NCI-H2029 (cell line): ENCODE measurements around the gene PBOV1.
"Not testable (repeated sequence)": the region's sequence is repeated elsewhere in the genome, so short reads cannot be mapped to it uniquely, and the experiment has no call there.

ENCODE experiments used
- DNase-seq: peaks from one replicate; lab custom pipeline; 2025; lab: John Stamatoyannopoulos, UW

The PBOV1 gene

DNA sequence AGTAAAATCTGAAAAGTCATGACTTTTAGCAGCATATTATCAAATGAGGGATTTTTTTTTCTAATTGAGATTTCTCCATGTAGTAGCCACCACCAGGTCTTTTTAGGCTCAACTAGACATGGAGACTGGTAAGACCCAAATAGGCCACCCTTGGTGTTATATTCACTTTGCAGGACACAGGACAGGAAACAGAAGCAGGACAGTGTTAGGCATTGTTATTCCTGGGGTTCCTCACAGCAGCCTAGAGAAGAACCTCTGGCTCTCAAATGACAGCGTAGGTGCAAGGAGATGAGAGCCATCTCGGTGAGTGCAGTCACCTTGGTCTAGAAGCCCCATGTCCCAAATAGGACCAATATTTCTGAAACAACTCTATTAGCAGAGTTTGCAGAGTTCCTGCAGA, 19.2 kb upstream of the PBOV1 start:
- no peak for DNase-seq

DNA sequence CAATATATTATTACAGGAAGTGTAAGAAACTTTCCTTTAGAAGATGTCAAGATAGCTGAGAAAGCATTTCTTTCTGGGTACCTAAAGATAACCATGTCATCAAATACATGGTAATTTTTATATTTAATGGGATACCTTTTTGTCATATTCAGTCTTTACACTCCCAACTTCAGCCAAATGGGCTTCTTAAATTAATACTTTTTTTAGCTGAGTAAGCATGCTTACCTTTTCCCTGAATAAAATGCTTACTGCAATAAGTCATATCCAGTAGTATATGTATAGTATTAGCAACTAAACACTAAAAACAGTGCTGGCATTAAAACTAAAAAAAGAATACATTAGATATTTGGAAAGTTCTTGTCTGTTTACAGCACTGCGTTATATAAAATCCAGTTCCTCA, 17.4 kb upstream of the PBOV1 start:
- no peak for DNase-seq

DNA sequence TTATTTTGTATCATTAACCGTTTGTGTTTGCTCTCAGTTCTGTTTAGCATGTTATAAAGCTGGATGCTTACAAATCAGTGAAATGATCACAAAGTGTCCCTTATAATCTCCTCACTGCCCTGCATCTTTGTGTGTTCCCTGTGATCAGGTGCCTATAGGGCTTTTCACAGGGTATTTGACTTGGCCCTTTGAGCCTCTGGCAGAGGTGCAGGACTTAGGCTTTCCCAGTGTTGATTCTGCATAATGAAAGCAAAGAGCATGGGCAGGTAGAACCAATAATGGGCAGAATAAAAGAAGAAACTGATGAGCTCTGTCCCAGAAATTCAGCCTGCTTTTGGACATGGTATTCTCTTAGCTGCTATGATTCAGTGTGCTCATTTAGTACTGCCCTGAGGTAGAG, 16.9 kb upstream of the PBOV1 start:
- no peak for DNase-seq

DNA sequence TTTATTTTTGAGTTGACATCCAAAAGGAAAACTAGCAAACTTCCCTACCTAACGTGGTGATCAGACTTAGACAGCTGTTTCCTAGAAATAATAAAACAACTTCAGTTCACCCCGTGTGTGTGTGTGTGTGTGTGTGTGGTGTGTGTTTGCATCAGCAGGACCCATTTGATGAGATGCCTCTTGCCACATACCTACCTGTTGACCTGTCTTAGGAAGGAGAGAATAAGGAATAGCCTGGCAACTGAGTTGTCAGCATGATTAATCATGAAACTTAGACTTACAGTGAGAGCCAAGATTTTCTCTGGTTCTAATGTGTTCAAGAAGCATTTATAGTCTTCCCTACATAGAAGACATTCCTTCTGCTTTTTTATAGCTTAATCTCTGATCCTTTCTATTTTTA, 16.1 kb upstream of the PBOV1 start:
- no peak for DNase-seq

DNA sequence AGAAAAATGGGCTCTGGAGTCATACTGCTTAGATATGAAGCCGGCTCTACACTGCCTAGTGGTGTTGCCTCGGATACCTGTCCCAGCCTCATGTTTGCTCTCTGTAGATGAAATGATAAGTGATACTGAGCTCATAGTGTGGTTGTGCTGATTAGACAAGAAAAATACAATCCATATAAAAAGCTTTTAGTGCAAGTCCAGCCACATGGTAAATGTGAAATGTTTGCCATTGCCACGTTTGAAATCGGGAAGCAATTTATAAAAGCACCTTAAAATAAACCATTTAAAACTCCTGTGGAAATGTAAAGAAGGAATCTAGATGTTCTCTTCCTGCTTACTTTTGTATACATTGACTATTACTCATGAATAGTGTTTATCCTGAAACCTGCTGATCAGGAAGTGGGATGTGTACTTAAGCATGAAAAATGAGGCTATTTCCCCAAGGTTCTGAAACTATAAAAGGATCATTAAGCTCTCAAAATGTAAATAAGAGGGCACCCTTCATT, 13.1 kb upstream of the PBOV1 start:
- peak; percentile 66 for DNase-seq

DNA sequence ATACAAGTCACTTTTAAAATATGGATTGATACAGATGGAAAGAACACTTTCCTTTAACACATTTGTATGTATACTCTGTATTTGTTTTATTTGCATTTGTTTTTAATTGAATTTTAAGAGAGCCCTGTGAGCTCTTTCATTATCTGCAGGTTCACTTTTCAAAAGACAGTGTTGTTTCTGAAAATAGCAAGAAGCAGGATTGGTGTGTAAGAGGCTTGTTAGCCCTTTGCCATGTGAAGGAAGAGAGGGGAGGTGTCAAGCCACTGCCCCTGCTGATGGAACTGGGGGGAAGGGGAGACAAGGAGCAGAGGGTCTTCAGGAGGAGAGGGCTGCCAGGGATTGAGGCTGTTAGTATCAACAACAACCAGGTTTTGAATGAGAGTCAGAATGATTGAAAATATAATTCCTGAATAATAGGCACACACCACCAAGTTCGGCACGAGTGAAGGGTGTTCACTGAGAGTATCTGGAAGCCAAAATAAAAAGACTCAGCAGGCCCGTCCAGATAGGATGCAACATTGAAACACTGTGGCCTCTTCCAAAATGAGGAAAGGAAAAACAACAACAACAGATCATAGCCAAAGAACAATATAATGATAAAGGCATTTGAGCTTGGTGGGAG, 12.6 kb upstream of the PBOV1 start:
- DNase-seq: no peak

DNA sequence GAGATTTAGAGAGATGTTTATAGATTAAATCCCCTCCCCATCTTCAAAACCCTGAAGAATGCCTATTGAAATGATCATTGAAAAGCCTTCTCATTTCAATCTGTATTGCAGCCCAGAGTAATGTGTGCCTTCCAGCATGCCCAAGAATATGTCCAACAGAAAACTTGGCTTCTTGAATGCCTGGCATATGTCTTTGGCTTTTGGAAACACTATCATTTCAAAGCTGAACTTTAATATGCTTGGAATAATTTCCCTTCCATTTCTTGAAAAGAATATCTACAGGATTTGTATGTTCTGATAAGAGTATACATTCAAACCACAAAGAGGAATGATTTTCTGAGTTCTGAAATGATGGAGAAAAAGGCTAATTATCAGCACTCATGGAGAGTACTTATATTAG, 11.9 kb upstream of the PBOV1 start:
- DNase-seq: no peak

DNA sequence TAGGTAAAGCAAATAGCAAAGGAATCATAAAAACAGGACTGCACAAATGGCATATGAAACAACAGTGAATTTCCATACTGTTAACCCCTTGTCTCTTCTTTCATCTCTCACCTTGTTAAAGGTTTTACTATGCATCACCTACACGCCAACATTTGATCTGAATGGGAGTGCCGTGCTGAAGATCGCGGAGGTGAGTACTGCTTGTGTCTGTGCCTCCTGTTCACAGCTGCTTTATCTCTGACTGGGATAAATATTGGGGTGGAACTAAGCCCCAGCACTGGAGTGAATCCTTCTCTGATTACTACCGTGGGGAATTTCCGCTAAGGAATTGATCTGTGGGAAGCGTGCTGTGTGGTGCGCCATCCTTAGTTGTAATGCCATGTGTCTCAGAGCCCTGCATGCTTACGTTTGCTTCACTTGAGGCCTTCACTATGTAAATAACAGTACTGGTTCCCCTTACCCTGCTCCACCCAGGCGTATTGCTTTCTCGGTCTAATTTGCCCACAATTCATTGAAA, 11.4 kb upstream of the PBOV1 start:
- DNase-seq: no peak

DNA sequence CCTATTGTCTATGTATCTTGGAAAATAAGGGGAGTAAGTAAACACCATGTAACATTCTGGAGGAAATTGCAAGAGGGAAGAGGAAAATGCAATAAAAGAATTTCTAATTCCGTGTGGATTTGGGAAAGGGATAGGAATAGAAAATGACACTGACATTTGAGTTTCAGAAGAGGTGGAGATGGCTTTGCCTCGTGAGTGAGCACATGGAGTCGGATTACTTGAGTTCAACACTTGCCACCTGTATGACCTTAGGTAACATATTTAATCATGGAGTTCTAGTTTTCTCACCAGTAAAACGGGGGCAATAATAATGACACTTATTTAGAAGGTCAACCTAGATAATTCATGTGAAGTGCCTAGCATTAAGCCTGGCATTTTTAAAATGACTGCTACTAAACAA, 10.8 kb upstream of the PBOV1 start:
- DNase-seq: no peak

DNA sequence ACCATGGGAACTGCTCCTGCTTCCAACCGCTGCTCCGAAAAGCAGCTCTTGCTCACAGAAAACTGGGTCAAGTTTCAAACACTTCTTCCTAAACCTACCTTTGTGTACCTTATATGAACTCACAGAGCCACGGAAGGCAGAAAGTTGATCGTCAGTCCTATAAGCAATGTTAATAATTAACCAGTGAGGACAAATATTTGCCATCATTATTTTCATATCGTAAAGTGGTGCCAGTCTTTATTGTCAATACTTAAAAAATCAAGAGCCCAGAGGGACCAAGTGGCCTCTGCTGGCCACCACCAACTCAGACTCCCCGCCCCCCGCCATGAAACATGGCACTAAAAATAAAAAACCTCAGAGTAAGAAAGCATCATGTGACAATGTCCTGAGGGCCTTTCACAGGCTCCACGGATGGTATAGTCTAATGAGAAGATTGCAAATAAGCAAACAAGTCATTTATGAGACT, 9.1 kb upstream of the PBOV1 start:
- DNase-seq: peak; percentile 36

DNA sequence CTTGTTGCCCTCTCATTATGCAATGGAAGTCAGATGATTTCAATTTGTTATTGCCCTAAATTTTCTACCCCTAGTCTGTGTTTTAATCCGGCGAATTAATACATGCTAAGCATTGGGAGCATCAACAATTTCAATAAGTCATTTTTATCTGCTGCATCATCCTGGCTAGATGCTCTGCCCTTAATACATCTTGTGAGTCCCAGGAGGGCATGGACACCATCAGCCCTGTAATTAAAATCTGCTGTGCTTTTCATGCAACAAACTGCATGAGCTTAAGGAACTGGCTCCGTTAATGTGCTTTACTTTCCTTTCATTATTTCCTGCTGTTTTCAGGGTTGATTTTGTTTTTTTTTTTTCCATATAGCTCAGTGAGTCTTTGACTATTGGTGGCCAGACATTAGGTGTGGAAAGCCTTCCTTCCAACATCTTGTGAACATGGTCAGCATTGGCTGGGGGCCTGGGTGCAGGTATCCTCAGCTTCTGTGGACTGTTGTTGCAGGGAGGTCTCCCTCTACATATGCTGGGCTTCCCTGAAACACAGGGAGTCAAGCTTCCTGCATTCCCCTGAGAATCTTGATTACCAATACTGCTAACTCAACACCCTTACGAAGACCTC, 8.5 kb upstream of the PBOV1 start:
- no peak for DNase-seq

DNA sequence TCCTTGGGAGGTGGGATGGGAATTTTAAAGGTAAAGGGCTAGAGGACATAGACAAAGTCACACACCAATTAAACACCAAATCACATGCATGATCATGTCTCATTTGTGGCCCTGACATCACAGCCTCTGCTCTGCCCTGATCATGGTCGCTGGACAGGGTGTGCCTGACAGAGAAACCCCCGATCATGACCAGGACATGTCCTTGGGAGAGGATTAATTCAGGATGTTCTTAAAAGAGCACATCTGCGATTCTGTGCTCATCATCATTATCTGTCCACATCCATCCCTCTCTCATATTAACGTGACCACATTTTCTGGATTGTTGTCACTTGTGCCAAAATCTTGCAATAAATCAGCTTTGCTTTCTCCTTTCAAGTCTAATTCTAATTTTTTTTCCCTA, 7.7 kb upstream of the PBOV1 start:
- no peak for DNase-seq

DNA sequence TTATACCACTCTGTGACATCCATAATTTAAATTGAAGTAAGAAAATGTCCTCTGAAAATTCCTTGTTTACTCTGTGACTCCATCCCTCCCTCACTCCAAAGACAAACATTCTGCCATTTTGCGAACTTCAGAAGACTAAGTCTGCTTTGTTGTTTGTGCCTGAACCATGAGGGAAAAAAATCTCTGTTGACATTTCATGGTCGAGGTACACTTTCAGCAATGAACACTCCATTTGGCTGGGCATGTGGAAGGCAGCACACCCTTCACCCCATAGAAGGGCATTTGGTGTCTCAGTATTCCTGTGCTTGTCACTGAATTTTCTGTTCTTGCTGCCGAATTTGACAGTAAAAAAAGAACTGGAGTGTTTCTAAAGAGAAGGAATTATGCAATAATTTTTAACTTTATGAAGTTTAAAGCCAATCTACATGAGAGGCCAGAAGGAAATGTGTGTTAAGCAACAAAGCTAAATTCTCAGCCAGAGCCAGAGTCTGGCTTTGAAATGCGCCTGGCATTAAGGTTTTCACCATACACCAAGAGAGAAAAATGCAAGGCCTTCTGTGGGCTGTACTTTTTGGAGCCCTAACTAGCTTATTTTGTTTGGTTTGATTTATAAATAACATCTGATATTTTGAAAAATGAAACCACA, 4.7 kb upstream of the PBOV1 start:
- no peak for DNase-seq

DNA sequence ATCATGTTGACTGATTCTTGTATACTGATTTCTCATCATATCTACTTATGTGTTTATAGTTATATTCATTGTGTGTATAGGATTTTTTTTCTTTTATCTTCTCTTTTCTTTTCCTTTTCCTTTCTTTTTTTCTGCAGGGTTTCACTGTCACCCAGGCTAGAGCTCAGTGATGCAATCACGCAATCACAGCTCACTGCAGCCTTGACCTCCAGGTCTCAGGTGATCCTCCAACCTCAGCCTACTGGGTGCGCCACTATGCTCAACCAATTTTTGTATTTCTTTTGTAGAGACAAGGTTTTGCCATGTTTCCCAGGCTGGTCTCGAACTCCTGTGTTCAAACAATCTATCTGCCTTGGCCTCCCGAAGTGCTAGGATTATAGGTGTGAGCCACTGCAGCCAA, 1.6 kb upstream of the PBOV1 start:
- no peak for DNase-seq

DNA sequence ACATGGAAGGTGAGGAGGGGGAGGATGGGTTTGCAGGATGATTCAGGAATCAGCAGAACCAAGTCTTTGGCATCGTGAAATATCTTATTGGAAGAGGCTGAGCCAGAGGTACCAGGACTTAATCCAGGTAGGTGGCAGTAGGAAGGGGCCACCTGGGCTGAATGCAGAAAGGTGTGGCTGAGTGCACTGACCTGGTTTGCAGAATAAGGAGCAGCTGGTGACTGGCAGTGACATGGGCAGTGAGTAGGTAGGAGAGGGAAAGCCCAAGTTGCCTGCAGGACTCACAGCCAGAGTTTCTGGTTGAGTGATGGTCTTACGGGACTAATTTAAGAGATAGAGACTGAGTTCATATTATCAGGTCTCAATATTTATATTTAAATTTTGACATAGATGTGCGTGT, 1.1 kb upstream of the PBOV1 start:
- no peak for DNase-seq

DNA sequence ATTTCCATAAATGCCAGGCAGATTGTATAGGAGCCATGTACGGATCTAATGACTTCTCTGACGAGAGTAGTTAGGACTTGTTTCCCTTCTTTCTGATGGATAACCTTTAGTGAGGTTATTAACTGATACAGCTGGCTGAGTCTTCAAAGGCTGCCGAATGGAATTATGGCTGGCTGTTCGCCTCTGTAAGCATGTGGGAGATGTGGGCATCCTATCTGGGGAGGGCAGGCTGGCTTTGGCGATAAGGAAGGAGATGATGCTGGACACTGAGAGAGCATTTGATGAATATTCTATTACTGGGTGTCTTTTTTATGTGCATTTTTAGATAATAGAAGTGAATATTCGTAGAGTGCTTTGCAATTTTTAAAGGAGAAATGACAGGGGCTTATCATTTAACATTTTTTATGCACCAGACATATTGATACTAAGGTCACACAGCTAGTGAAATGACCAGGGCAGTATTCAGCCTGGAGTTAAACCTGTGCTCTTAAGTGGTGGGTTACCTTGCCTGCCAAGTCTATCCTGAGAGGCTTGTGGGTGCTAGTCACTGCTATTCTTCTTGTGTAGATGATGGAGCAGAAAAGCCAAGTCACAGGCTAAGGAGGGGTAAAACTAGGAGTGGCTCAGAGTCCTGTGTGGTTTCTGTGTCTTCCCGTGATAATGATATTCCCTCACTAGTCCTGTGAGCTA, 3.1 kb downstream of the PBOV1 start:
- DNase-seq: no peak

DNA sequence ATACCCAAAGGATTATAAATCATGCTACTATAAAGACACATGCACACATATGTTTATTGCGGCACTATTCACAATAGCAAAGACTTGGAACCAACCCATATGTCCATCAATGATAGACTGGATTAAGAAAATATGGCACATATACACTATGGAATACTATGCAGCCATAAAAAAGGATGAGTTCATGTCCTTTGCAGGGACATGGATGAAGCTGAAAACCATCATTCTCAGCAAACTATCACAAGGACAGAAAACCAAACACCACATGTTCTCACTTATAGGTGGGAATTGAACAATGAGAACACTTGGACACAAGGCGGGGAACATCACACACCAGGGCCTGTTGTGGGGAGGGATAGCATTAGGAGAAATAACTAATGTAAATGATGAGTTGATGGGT, 5.8 kb downstream of the PBOV1 start:
- DNase-seq: not testable (repeated sequence)

DNA sequence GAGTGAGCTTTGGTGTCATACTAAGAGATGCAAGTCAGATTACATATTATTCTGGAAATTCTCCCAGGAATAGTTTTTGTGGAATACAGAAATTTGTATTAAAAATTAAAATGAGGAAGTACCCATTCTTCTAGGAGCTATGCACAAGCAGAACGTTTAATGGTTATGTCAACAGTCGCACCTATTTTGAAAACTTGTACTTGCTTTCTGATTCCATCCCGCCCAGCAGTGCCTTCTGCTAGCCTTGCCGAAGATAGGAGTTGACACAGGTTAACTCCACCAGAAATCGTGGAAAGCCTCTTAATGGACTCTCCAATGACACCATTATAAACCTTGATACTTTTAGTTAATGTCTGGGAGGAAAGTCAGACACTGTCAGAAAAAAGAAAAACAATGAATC, 6.7 kb downstream of the PBOV1 start:
- no peak for DNase-seq

DNA sequence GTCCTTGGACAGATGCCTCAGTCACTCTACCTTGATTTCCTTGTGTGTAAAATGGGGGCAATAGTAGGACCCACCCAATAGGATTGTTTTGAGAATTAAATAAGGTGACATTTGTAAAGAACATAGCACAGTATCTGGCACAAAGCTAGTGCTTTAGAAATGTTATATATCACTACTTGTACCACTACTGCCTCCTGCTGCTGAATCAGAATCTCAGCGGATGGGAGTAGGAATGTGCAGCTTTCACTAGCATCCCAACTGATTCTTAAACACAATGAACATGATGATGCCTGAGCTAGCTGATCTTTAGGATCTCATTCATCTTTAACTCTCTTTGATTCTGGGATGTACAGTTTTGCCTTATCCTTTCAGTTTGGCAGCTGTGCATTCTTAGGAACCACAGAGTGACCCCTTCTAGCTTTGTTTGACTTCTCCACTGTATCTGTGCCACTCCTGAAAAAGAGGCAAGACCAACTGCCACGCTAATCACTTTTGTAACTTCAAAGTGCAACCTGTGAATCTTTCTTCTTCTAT, 7.2 kb downstream of the PBOV1 start:
- DNase-seq: no peak

DNA sequence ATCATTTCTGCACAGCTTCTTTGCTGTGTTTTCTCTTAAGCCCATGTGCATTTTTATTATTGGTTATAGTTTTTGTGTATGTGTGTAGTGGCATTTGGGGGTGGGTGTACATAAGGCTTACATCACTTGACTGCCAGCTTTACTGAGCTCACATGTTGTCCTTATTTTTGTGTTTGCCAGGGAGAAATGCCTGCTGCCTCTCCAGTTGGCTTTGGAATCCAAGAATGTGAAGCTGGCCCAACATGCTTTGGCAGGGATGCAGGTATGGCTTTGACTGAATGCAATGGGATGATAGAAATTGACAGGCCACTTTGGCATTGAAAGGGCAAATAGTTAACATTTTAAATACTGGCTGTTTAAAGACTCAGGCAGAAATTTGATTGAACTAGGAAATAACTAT, 11.4 kb downstream of the PBOV1 start:
- DNase-seq: no peak

DNA sequence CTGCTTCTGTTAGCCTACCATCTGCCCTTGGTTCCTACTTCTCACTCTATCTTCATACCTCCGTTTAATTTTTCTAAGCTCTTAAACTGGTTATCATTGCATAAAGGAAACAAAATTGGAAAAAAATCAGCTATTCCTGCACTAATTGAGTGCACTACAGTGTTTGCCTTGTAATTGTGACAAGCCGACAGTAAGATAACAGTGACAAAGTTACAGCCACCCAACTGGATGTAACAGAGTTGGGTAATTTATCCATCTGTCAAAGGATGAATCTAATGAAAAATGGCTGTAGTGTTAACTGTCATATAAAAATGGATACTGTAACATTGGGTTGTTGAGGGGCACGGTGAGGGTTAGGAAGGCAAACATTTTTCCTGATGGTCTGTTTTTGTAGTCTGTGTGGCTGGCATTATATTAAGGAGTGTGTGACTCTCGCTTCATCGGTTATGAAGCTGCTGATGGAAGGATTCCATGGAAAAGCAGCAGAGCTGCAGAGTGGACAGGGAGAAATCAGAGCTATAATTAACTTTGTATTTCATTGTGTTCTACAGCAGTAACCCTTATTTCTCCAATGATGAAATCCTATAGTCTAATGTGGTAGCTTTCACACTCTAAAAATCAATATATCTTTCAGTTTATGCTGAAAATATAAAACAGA, 12.7 kb downstream of the PBOV1 start:
- no peak for DNase-seq
